HepG2 (cell line): ENCODE results near the gene EFL1. TPM values are rescaled to one million over a fixed set of nuclear protein-coding genes. Genes with fewer than 3 reads are reported as not detected.

Source experiments
- EHMT2 ChIP-seq: fragments of 200-600 bp; sonication (generic); IDR thresholded peaks from 2 replicates; pipeline ENCODE4 v1.7.0; 2017; ENCODE audit warnings: antibody characterized with exemption, low read depth, low read length, borderline replicate concordance
- ELF3 ChIP-seq: IDR thresholded peaks from 2 replicates; pipeline ENCODE4 v1.6.1; 2016; ENCODE audit warnings: missing genetic modification reagents, missing compliant biosample characterization
- JARID2 ChIP-seq: sonication (generic); formaldehyde crosslinking; IDR thresholded peaks from 2 replicates; pipeline ENCODE4 v1.8.1; 2023; ENCODE audit warnings: missing genetic modification reagents, inconsistent platforms; ENCODE audit not compliant: insufficient replicate concordance
- MXD1 ChIP-seq: sonication (generic); formaldehyde crosslinking; IDR thresholded peaks from 2 replicates; pipeline ENCODE4 v1.4.0; 2020; ENCODE audit warnings: mild to moderate bottlenecking, missing genetic modification reagents
- PRDM15 ChIP-seq: sonication (generic); formaldehyde crosslinking; IDR thresholded peaks from 2 replicates; pipeline ENCODE4 v1.4.0; 2020; ENCODE audit warnings: missing genetic modification reagents
- RFXAP ChIP-seq: sonication (generic); formaldehyde crosslinking; IDR thresholded peaks from 2 replicates; pipeline ENCODE4 v1.4.0; 2020; ENCODE audit warnings: missing genetic modification reagents, borderline replicate concordance
- SMYD3 ChIP-seq: sonication (generic); formaldehyde crosslinking; IDR thresholded peaks from 2 replicates; pipeline ENCODE4 v1.8.1; 2023; ENCODE audit warnings: mild to moderate bottlenecking, missing genetic modification reagents
- SRSF1 ChIP-seq: fragments of 200-400 bp; formaldehyde crosslinking; optimal IDR thresholded peaks from 2 replicates; pipeline ENCODE3; 2017; ENCODE audit warnings: mild to moderate bottlenecking, low read depth, low read length, moderate library complexity
- STAG1 ChIP-seq: sonication (generic); formaldehyde crosslinking; IDR thresholded peaks from 2 replicates; pipeline ENCODE4 v1.4.0; 2020; ENCODE audit warnings: missing genetic modification reagents
- YEATS4 ChIP-seq: sonication (generic); formaldehyde crosslinking; IDR thresholded peaks from 2 replicates; pipeline ENCODE4 v1.4.0; 2020; ENCODE audit warnings: missing genetic modification reagents, borderline replicate concordance
- ZNF160 ChIP-seq: sonication (generic); formaldehyde crosslinking; IDR thresholded peaks from 2 replicates; pipeline ENCODE4 v1.8.0; 2022; ENCODE audit warnings: mild to moderate bottlenecking, inconsistent platforms, missing genetic modification reagents
- ZNF280D ChIP-seq: sonication (generic); formaldehyde crosslinking; IDR thresholded peaks from 2 replicates; pipeline ENCODE4 v1.5.1; 2020; ENCODE audit warnings: mild to moderate bottlenecking, missing genetic modification reagents
- ZNF333 ChIP-seq: sonication (generic); formaldehyde crosslinking; IDR thresholded peaks from 2 replicates; pipeline ENCODE4 v1.4.0; 2020; ENCODE audit warnings: mild to moderate bottlenecking, missing genetic modification reagents, borderline replicate concordance
- ZNF44 ChIP-seq: sonication (generic); formaldehyde crosslinking; IDR thresholded peaks from 2 replicates; pipeline ENCODE4 v1.5.1; 2020; ENCODE audit warnings: mild to moderate bottlenecking, missing genetic modification reagents
- ZNF619 ChIP-seq: sonication (generic); formaldehyde crosslinking; IDR thresholded peaks from 2 replicates; pipeline ENCODE4 v1.4.0; 2020; ENCODE audit warnings: mild to moderate bottlenecking, missing genetic modification reagents
- ZSCAN31 ChIP-seq: sonication (generic); formaldehyde crosslinking; IDR thresholded peaks from 2 replicates; pipeline ENCODE4 v1.5.0; 2020; ENCODE audit warnings: low read depth, mild to moderate bottlenecking, missing genetic modification reagents
- ZZZ3 ChIP-seq: sonication (generic); formaldehyde crosslinking; IDR thresholded peaks from 2 replicates; pipeline ENCODE4 v1.4.0; 2020; ENCODE audit warnings: missing genetic modification reagents, mild to moderate bottlenecking, borderline replicate concordance
- polyA plus RNA-seq, 8 experiments: library from polyadenylated mRNA; depleted of rRNA in 3 of 8; stranded (reverse) in 7 of 8; unstranded in 1 of 8; fragments of >200 nt; fragmentation: Illumina TruSeq in 4 of 8; extraction: Trizol in 4 of 8; gene quantifications; 2 replicates each; pipeline versions ENCODE4 v1.2.1 to v1.2.3, GENCODE V29; 2011 to 2016; ENCODE audit warnings: low read depth in 4 of 8, missing spikeins in 1 of 8, mixed read lengths in 1 of 8; ENCODE audit not compliant: insufficient read depth in 1 of 8
- total RNA-seq, 5 experiments: library from RNA; depleted of rRNA; stranded (reverse); fragments of >200 nt; fragmentation: Illumina TruSeq; extraction: Trizol; gene quantifications; 2 replicates each; pipeline ENCODE4 v1.2.3, GENCODE V29; 2016; ENCODE audit warnings: low read depth in 1 of 5
- TF ChIP-seq, protein P1 (sequence below): sonication (generic); formaldehyde crosslinking; IDR thresholded peaks from 2 replicates; pipeline ENCODE4 v1.9.0; 2022; ENCODE audit warnings: missing genetic modification reagents, mild to moderate bottlenecking, borderline replicate concordance
- TF ChIP-seq, protein P2 (sequence below): sonication (generic); formaldehyde crosslinking; IDR thresholded peaks from 2 replicates; pipeline ENCODE4; 2020; ENCODE audit warnings: missing genetic modification reagents, mild to moderate bottlenecking, borderline replicate concordance

Gene EFL1
- total and polyA plus RNA-seq, 2 of the 13 experiments (the other 11 are each of a cell fraction or from before 2014, with no cell fraction given) = 6.4 to 12.0 TPM

DNA sequence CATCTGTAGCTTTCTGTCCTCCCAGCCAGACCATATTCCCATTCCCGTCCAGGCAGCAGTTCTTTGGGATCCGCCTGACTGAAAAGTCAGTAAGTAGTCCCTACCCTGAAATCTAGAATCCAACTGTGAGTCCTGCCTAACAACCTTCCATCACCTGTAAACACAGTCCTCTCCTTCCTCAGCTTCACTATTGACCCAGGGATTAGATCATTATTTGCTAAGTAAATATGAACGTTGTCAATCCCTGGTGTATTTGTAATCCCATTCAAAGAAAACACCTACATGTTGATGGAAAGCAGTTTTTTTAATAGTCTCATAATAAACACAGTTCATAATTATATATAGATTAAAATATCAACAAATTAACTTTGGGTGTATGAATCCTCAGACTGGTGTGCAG is 816 bp upstream of the EFL1 start (continued):
- TF ChIP-seq ZNF280D (CRISPR knock-in tag) (no peak), ELF3 (CRISPR knock-in tag) (peak; percentile 78), MXD1 (CRISPR knock-in tag) (no peak), ZNF333 (CRISPR knock-in tag) (no peak), ZNF160 (CRISPR knock-in tag) (no peak), ZNF44 (CRISPR knock-in tag) (no peak), SMYD3 (CRISPR knock-in tag) (no peak), ZSCAN31 (CRISPR knock-in tag) (no peak), JARID2 (CRISPR knock-in tag) (no peak), YEATS4 (CRISPR knock-in tag) (no peak; the same call in 1 of the 2 replicates), ZNF619 (CRISPR knock-in tag) (no peak), ZZZ3 (no peak), PRDM15 (CRISPR knock-in tag) (no peak), EHMT2 (no peak), RFXAP (CRISPR knock-in tag) (no peak), STAG1 (no peak), SRSF1 (no peak)
- TF ChIP-seq, protein P1, sequence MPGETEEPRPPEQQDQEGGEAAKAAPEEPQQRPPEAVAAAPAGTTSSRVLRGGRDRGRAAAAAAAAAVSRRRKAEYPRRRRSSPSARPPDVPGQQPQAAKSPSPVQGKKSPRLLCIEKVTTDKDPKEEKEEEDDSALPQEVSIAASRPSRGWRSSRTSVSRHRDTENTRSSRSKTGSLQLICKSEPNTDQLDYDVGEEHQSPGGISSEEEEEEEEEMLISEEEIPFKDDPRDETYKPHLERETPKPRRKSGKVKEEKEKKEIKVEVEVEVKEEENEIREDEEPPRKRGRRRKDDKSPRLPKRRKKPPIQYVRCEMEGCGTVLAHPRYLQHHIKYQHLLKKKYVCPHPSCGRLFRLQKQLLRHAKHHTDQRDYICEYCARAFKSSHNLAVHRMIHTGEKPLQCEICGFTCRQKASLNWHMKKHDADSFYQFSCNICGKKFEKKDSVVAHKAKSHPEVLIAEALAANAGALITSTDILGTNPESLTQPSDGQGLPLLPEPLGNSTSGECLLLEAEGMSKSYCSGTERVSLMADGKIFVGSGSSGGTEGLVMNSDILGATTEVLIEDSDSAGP = no peak
- TF ChIP-seq, protein P2, sequence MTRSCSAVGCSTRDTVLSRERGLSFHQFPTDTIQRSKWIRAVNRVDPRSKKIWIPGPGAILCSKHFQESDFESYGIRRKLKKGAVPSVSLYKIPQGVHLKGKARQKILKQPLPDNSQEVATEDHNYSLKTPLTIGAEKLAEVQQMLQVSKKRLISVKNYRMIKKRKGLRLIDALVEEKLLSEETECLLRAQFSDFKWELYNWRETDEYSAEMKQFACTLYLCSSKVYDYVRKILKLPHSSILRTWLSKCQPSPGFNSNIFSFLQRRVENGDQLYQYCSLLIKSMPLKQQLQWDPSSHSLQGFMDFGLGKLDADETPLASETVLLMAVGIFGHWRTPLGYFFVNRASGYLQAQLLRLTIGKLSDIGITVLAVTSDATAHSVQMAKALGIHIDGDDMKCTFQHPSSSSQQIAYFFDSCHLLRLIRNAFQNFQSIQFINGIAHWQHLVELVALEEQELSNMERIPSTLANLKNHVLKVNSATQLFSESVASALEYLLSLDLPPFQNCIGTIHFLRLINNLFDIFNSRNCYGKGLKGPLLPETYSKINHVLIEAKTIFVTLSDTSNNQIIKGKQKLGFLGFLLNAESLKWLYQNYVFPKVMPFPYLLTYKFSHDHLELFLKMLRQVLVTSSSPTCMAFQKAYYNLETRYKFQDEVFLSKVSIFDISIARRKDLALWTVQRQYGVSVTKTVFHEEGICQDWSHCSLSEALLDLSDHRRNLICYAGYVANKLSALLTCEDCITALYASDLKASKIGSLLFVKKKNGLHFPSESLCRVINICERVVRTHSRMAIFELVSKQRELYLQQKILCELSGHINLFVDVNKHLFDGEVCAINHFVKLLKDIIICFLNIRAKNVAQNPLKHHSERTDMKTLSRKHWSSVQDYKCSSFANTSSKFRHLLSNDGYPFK (CRISPR knock-in tag) = no peak
